Measurements from ENCODE around the gene MPO.

MPO gene

DNA sequence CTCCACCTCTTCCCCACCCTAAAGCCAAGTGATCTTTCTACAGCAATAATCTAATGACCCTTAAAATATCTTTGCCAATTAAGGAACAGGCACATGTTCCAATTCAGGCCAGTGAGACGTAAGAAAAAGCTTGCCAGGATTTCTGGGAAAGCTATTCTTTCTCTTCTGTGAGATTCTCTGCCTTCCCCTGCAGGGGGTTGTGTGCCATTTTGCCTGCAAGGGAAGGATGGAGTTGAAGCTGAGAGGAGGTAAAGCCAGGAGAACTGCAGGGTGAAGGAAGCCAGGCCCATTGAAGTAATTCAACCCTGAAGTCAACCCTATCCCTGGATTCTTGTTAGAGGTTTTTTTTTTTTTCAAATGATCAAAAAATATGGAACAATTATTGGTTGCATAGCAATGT lies 51.4 kb downstream of the MPO start:
- DNase-seq: no peak

GRCh38 chr17:58228679-58229078 lies 52.1 kb downstream of the MPO start:
- no peak for DNase-seq

DNA sequence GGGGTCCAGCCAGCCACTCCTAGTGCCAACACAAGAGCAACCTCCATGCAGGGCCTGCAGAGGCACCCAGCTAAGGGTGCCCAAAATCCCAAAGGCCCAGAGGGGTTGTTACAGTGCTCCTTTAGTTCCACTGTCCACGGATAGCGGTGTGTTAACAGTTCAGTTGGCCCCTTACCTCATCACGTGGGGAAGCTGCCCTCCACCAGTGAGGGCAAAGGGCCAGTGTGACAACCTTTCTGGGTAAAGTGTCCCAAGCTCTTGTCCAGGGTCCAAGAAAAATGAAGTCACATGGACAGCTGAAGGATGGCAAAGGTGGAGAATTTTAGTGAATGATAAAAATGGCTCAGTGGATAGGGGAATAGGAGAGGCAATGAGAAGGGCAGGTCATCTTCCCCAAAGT lies 53.0 kb downstream of the MPO start:
- no peak for DNase-seq

- no peak for DNase-seq
These were observed 56.4 kb downstream of the MPO start for GRCh38 chr17:58224315-58224714.

Measured in RPMI8226 (cell line).